Keratinocyte (primary cell): ENCODE data around the gene RNF144A.

Experiments used
- CTCF ChIP-seq, 3 experiments: IDR thresholded peaks in 1 of 3; conservative IDR thresholded peaks in 1 of 3; optimal IDR thresholded peaks in 1 of 3; 2 replicates in 2 of 3; 3 replicates in 1 of 3; pipeline versions ENCODE3 to v1.5.1; 2011; ENCODE audit warnings: low read length in 3 of 3, mild to moderate bottlenecking in 3 of 3, moderate library complexity in 2 of 3, control low read depth in 1 of 3, inconsistent platforms in 1 of 3; ENCODE audit not compliant: insufficient read depth in 2 of 3; ENCODE audit errors: extremely low read depth in 1 of 3
- EZH2 ChIP-seq: IDR thresholded peaks from one replicate; pipeline ENCODE4 v1.6.1; 2012; ENCODE audit warnings: inconsistent platforms, mild to moderate bottlenecking, low read length, moderate library complexity

- TF ChIP-seq CTCF (optimal IDR thresholded peaks at IDR 0.05 in 1 of 3, IDR thresholded peaks at IDR 0.05 in 1 of 3, conservative IDR thresholded peaks at IDR 0.05 in 1 of 3; ENCODE audit: extremely low read depth in 1 of 3, insufficient read depth in 2 of 3, low read length in 3 of 3) (no peak), EZH2 (no peak)
Observed at GRCh38 chr2:6957031-6957714, 40.0 kb downstream of the RNF144A start.
